A549 (cell line): ENCODE data around the gene RUNX1. TPM values are rescaled to one million over a fixed set of nuclear protein-coding genes. Genes with fewer than 3 reads are reported as not detected.
A peak's percentile ranks its signal among the peaks of the same experiment; 100 is the strongest.

Experiments used
- ATAC-seq, 2 experiments: fragments of 200-7000 bp in 1 of 2; fragments of >200 bp in 1 of 2; cut with Nextera tagmentation in 1 of 2; cut with Tn5 transposase in 1 of 2; 3 replicates each; pipeline versions ENCODE4 v1.8.0 to v1.9.1; 2018 to 2020; ENCODE audit warnings: mild to moderate bottlenecking in 1 of 2, moderate library complexity in 1 of 2
- CTCF ChIA-PET: fragments of 300-600 bp; sonication (Branson Sonifier 250); formaldehyde crosslinking; extraction: SDS; loops from one replicate; lab custom pipeline; 2021; ENCODE audit warnings: antibody characterized with exemption, inconsistent platforms; lab: Yijun Ruan, JAX
- POLR2A ChIA-PET: fragments of 350-600 bp; formaldehyde crosslinking; extraction: SDS; loops from one replicate; lab custom pipeline; 2021; ENCODE audit warnings: antibody characterized with exemption, inconsistent platforms; lab: Yijun Ruan, JAX
- DNase-seq, 2 experiments: peaks; one replicate each; pipeline versions ENCODE4 v3.0.0 to v3.0.0-alpha.2; 2011 to 2016; ENCODE audit warnings: low read depth in 1 of 2, low spot score in 1 of 2
- FAIRE-seq: peaks from 2 replicates; lab custom pipeline; 2011; peaks lifted over from hg19 to GRCh38; lab: Jason Lieb, UNC
- H3K27ac ChIP-seq, 2 experiments: fragments of >200 bp; sonication (Bioruptor Twin); formaldehyde crosslinking; 3 replicates each; pipeline ENCODE4 v1.5.1; 2016 to 2017
- H3K4me1 ChIP-seq: fragments of >200 bp; sonication (Bioruptor Twin); formaldehyde crosslinking; 3 replicates; pipeline ENCODE4 v1.6.1; 2016
- H3K4me2 ChIP-seq: fragments of >200 bp; sonication (Bioruptor Twin); formaldehyde crosslinking; 3 replicates; pipeline ENCODE4 v1.6.1; 2016
- H3K4me3 ChIP-seq: fragments of >200 bp; sonication (Bioruptor Twin); formaldehyde crosslinking; 3 replicates; pipeline ENCODE4 v1.5.1; 2016
- H3K9me3 ChIP-seq: fragments of >200 bp; sonication (Bioruptor Twin); formaldehyde crosslinking; 3 replicates; pipeline ENCODE4 v1.6.1; 2016
- BHLHE40 ChIP-seq: IDR thresholded peaks from 2 replicates; pipeline ENCODE4 v1.6.1; 2012; ENCODE audit warnings: low read depth, low read length, inconsistent platforms
- CBX2 ChIP-seq: fragments of 200-600 bp; sonication (generic); IDR thresholded peaks from 2 replicates; pipeline ENCODE4 v1.6.1; 2016; ENCODE audit warnings: low read depth, mild to moderate bottlenecking, borderline replicate concordance
- CHD4 ChIP-seq: fragments of 200-600 bp; sonication (generic); IDR thresholded peaks from 2 replicates; pipeline ENCODE4 v1.6.1; 2016; ENCODE audit warnings: antibody characterized with exemption, mild to moderate bottlenecking, borderline replicate concordance
- CTCF ChIP-seq: fragments of >200 bp; sonication (Bioruptor Twin); formaldehyde crosslinking; IDR thresholded peaks from 3 replicates; pipeline ENCODE4 v1.5.1; 2016
- ELK1 ChIP-seq: fragments of 150-350 bp; IDR thresholded peaks from 2 replicates; pipeline ENCODE4 v1.6.1; 2014; ENCODE audit warnings: low read depth, mild to moderate bottlenecking, low read length
- FOSB ChIP-seq: fragments of 250-450 bp; sonication (Bioruptor Pico); IDR thresholded peaks from 2 replicates; pipeline ENCODE4 v1.5.0; 2020; ENCODE audit warnings: mild to moderate bottlenecking, moderate library complexity
- FOXS1 ChIP-seq: fragments of 250-450 bp; sonication (Bioruptor Pico); IDR thresholded peaks from 2 replicates; pipeline ENCODE4 v1.5.0; 2020; ENCODE audit warnings: mild to moderate bottlenecking, moderate library complexity
- GATA3 ChIP-seq: IDR thresholded peaks from 2 replicates; pipeline ENCODE4 v1.6.1; 2012; ENCODE audit warnings: borderline replicate concordance
- HMGXB4 ChIP-seq: fragments of 250-450 bp; sonication (Bioruptor Pico); IDR thresholded peaks from 2 replicates; pipeline ENCODE4 v1.5.0; 2021; ENCODE audit warnings: mild to moderate bottlenecking, moderate library complexity, borderline replicate concordance
- HOXB13 ChIP-seq: fragments of 250-450 bp; sonication (Bioruptor Pico); IDR thresholded peaks from 2 replicates; pipeline ENCODE4 v1.5.0; 2020; ENCODE audit warnings: low read depth, mild to moderate bottlenecking, moderate library complexity
- JUN ChIP-seq, 2 experiments: fragments of >200 bp; sonication (Bioruptor Twin); formaldehyde crosslinking; IDR thresholded peaks; 2 replicates in 1 of 2; 3 replicates in 1 of 2; pipeline ENCODE4 v1.6.1; 2016 to 2017
- JUNB ChIP-seq: fragments of >200 bp; sonication (Bioruptor Twin); formaldehyde crosslinking; IDR thresholded peaks from 2 replicates; pipeline ENCODE4 v1.6.1; 2016
- KDM1A ChIP-seq: fragments of 200-600 bp; sonication (generic); IDR thresholded peaks from 2 replicates; pipeline ENCODE4 v1.6.1; 2016; ENCODE audit warnings: low read depth, mild to moderate bottlenecking
- MAFK ChIP-seq: fragments of 450-650 bp; IDR thresholded peaks from 2 replicates; pipeline ENCODE4 v1.6.1; 2014; ENCODE audit not compliant: partially characterized antibody
- MAX ChIP-seq: IDR thresholded peaks from 2 replicates; pipeline ENCODE4 v1.6.1; 2012
- NR3C1 ChIP-seq: fragments of >200 bp; sonication (Bioruptor Twin); formaldehyde crosslinking; IDR thresholded peaks from 3 replicates; pipeline ENCODE4 v1.6.1; 2017
- PBX3 ChIP-seq: IDR thresholded peaks from 2 replicates; pipeline ENCODE4 v1.6.1; 2012
- RAD21 ChIP-seq, 2 experiments: fragments of >200 bp in 1 of 2; sonication (Bioruptor Twin) in 1 of 2; formaldehyde crosslinking in 1 of 2; IDR thresholded peaks in 1 of 2; conservative IDR thresholded peaks in 1 of 2; 2 replicates in 1 of 2; 3 replicates in 1 of 2; pipeline ENCODE4 v1.6.1; 2012 to 2018; ENCODE audit warnings: inconsistent platforms in 1 of 2
- REST ChIP-seq: fragments of 200-600 bp; sonication (generic); IDR thresholded peaks from 2 replicates; pipeline ENCODE4 v1.6.1; 2016; ENCODE audit warnings: antibody characterized with exemption, mild to moderate bottlenecking, moderate library complexity
- TFCP2L1 ChIP-seq: fragments of 250-450 bp; sonication (Bioruptor Pico); IDR thresholded peaks from 2 replicates; pipeline ENCODE4 v1.5.0; 2021; ENCODE audit warnings: mild to moderate bottlenecking
- TP53 ChIP-seq: fragments of 250-450 bp; sonication (Bioruptor Pico); IDR thresholded peaks from 2 replicates; pipeline ENCODE4 v1.5.0; 2021; ENCODE audit warnings: mild to moderate bottlenecking, moderate library complexity
- ZNF302 ChIP-seq: fragments of 250-450 bp; sonication (Bioruptor Pico); IDR thresholded peaks from 2 replicates; pipeline ENCODE4 v1.9.0; 2021; ENCODE audit warnings: inconsistent platforms, mild to moderate bottlenecking, moderate library complexity
- WGBS: methylation state at CpG from one replicate; pipeline ENCODE4 v1.1.6; 2017; ENCODE audit errors: missing lambda C conversion rate; 5-methylcytosine and 5-hydroxymethylcytosine counted together
- polyA plus RNA-seq, 4 experiments: library from polyadenylated mRNA; depleted of rRNA in 3 of 4; stranded (reverse); fragments of >200 nt; fragmentation: RNase III in 1 of 4; extraction: RNeasy Plus Mini Kit Qiagen cat#74134 plus additional on column Dnase treatment in 1 of 4; gene quantifications; 2 replicates in 3 of 4; 3 replicates in 1 of 4; pipeline ENCODE4 v1.2.3, GENCODE V29; 2011 to 2017

The RUNX1 gene
- polyA plus RNA-seq, 2 of the 4 experiments (the other 2 are of a cell fraction) = 5.5 TPM

- no peaks in the 10 kb centered on the region for H3K9me3 ChIP-seq
- peak; percentile 50 for TF ChIP-seq MAFK
- no peak for TF ChIP-seq MAX
- ChIA-PET POLR2A (interaction anchor here (0.9 to 1.9 kb wide), 2 partner anchors 10 to 126 kb away, joined by 3 to 6 read pairs; no protein-coding TSS in a partner anchor), CTCF (interaction anchor here (0.6 to 5.5 kb wide), 3 partner anchors 11 to 1078 kb away, joined by 3 to 33 read pairs (median 6); no protein-coding TSS in a partner anchor)
- WGBS = 57% methylated on average over 2 of the region's 2 CpGs
- H3K4me3 ChIP-seq = no peak overlapping the region
- no peaks in the 10 kb centered on the region for H3K4me1 ChIP-seq
- ATAC-seq (no peak), FAIRE-seq (no peak), DNase-seq (no peak)
- H3K27ac ChIP-seq = no peak overlapping the region
- no peak overlapping the region for H3K4me2 ChIP-seq
Measured at GRCh38 chr21:34761758-34762330, 287.3 kb downstream of the RUNX1 start.

- Histone ChIP-seq H3K4me2 (no peak overlapping the region), H3K27ac (no peak overlapping the region), H3K4me1 (no peaks in the 10 kb centered on the region), H3K4me3 (no peak overlapping the region), H3K9me3 (no peaks in the 10 kb centered on the region)
- ChIA-PET POLR2A (no interaction called here), CTCF (interaction anchor here (0.7 to 3.2 kb wide), 3 partner anchors 9 to 861 kb away, joined by 3 to 15 read pairs (median 4); no protein-coding TSS in a partner anchor)
- no peak for TF ChIP-seq ELK1
- no peak for TF ChIP-seq CTCF
- TF ChIP-seq MAFK = no peak
- TF ChIP-seq ZNF302 (CRISPR knock-in tag) = no peak
- TF ChIP-seq PBX3 = no peak
- no peak for TF ChIP-seq HMGXB4 (CRISPR knock-in tag)
- no peak for TF ChIP-seq JUNB
- TF ChIP-seq RAD21 (conservative IDR thresholded peaks at IDR 0.05 in 1 of 2, IDR thresholded peaks at IDR 0.05 in 1 of 2) = no peak
- TF ChIP-seq GATA3 = no peak
- no peak for TF ChIP-seq FOXS1 (CRISPR knock-in tag)
- 65% methylated on average over 19 of the region's 19 CpGs for WGBS
- ATAC-seq (no peak), DNase-seq (no peak), FAIRE-seq (no peak)
Measured at GRCh38 chr21:34754690-34755647, 294.1 kb downstream of the RUNX1 start.

- FAIRE-seq = no peak
- Histone ChIP-seq H3K9me3 (no peaks in the 10 kb centered on the region), H3K4me3 (no peak overlapping the region), H3K4me2 (no peak overlapping the region), H3K4me1 (peaks cover 4% of the 10 kb centered on the region; the same call in 2 of the 3 replicates), H3K27ac (no peak overlapping the region)
- ATAC-seq = no peak
- POLR2A ChIA-PET = no interaction called here
- no peak for DNase-seq
- 19% methylated on average over 3 of the region's 3 CpGs for WGBS
- CTCF ChIA-PET = no interaction called here
- no peak for TF ChIP-seq HOXB13 (CRISPR knock-in tag)
- TF ChIP-seq TFCP2L1 (CRISPR knock-in tag) = no peak
- no peak for TF ChIP-seq TP53 (CRISPR knock-in tag)
- TF ChIP-seq CHD4 = no peak
- no peak for TF ChIP-seq FOSB
- no peak for TF ChIP-seq KDM1A
- no peak for TF ChIP-seq JUN (IDR thresholded peaks at IDR 0.05)
- TF ChIP-seq REST = no peak
- TF ChIP-seq NR3C1 = no peak
- TF ChIP-seq BHLHE40 = no peak
- TF ChIP-seq CBX2 = no peak
Measured at GRCh38 chr21:34748862-34749261, 300.2 kb downstream of the RUNX1 start.
